HepG2 (cell line): ENCODE measurements around the gene FSHR. TPM values are rescaled to one million over a fixed set of nuclear protein-coding genes. Genes with fewer than 3 reads are reported as not detected.

Experiments
- ATAC-seq: fragments of 200-7000 bp; cut with Tn5 transposase; 3 replicates; pipeline ENCODE4 v1.9.1; 2020; ENCODE audit warnings: mild to moderate bottlenecking, moderate library complexity
- BruUV-seq: library from RNA; stranded (reverse); fragments of 400-500 nt; replicated peaks from 2 replicates; lab custom pipeline; 2021; lab: Mats Ljungman, UMichigan
- CTCF ChIA-PET: fragments of 300-600 bp; formaldehyde crosslinking; extraction: SDS; loops from one replicate; lab custom pipeline; 2021; ENCODE audit warnings: low total read pairs, inconsistent platforms, low intra/inter-chr PET ratio; lab: Yijun Ruan, JAX
- POLR2A ChIA-PET: fragments of 350-600 bp; sonication (Branson Sonifier 250); formaldehyde crosslinking; loops from one replicate; lab custom pipeline; 2020; ENCODE audit warnings: antibody characterized with exemption, inconsistent platforms; lab: Yijun Ruan, JAX
- DNase-seq: peaks from one replicate; pipeline ENCODE4 v3.0.0-alpha.2; 2015; ENCODE audit warnings: low spot score
- FAIRE-seq: peaks from 3 replicates; lab custom pipeline; 2011; peaks lifted over from hg19 to GRCh38; lab: Jason Lieb, UNC
- H2AFZ ChIP-seq: one replicate; pipeline ENCODE4 v1.6.1; 2011; ENCODE audit warnings: low read length, inconsistent platforms
- H3K27ac ChIP-seq: fragments of 300-600 bp; 3 replicates; pipeline ENCODE4 v1.8.0; 2011; ENCODE audit warnings: mixed run types, mild to moderate bottlenecking, mixed read lengths, low read length, inconsistent platforms; ENCODE audit not compliant: insufficient read depth; ENCODE audit errors: extremely low read length
- H3K27me3 ChIP-seq, 2 experiments: fragments of 200-600 bp in 1 of 2; 2 replicates in 1 of 2; 3 replicates in 1 of 2; pipeline versions ENCODE4 v1.6.0 to v1.8.0; 2011; ENCODE audit warnings: low read length in 2 of 2, mild to moderate bottlenecking in 2 of 2, moderate library complexity in 2 of 2, inconsistent platforms in 1 of 2; ENCODE audit not compliant: insufficient read depth in 2 of 2, control insufficient read depth in 1 of 2
- H3K36me3 ChIP-seq, 2 experiments: fragments of 200-600 bp in 1 of 2; replicated peaks in 1 of 2; 2 replicates in 1 of 2; 3 replicates in 1 of 2; pipeline versions ENCODE4 v1.5.1 to v1.8.0; 2011; ENCODE audit warnings: low read length in 2 of 2, inconsistent platforms in 1 of 2; ENCODE audit not compliant: insufficient read depth in 2 of 2, control insufficient read depth in 1 of 2
- H3K4me1 ChIP-seq: 2 replicates; pipeline ENCODE4 v1.5.1; 2012; ENCODE audit warnings: low read length, inconsistent platforms; ENCODE audit not compliant: insufficient read depth
- H3K4me2 ChIP-seq: 2 replicates; pipeline ENCODE4 v1.6.0; 2011; ENCODE audit warnings: low read depth, low read length, inconsistent platforms
- H3K4me3 ChIP-seq, 3 experiments: fragments of 200-600 bp in 1 of 3; sonication (generic), shearing (Covaris generic) in 1 of 3; replicated peaks in 1 of 3; 2 replicates each; pipeline ENCODE4 v1.5.1; 2011 to 2016; ENCODE audit warnings: low read length in 3 of 3, inconsistent platforms in 2 of 3, low read depth in 2 of 3, mild to moderate bottlenecking in 2 of 3, control low read depth in 1 of 3, mixed read lengths in 1 of 3; ENCODE audit not compliant: insufficient read depth in 1 of 3
- H3K79me2 ChIP-seq: one replicate; pipeline ENCODE4 v1.6.1; 2011; ENCODE audit warnings: low read length, inconsistent platforms; ENCODE audit not compliant: insufficient read depth
- H3K9ac ChIP-seq: 2 replicates; pipeline ENCODE4 v1.6.0; 2011; ENCODE audit warnings: mild to moderate bottlenecking, low read depth, low read length, inconsistent platforms; ENCODE audit not compliant: insufficient read depth
- H3K9me3 ChIP-seq: 2 replicates; pipeline ENCODE4 v1.5.1; 2012; ENCODE audit warnings: mild to moderate bottlenecking, low read length
- H4K20me1 ChIP-seq: 2 replicates; pipeline ENCODE4 v1.6.0; 2011; ENCODE audit warnings: inconsistent platforms, mild to moderate bottlenecking, low read length, moderate library complexity; ENCODE audit not compliant: insufficient read depth
- ATF3 ChIP-seq: sonication (generic); formaldehyde crosslinking; IDR thresholded peaks from 2 replicates; pipeline ENCODE4 v1.4.0; 2020; ENCODE audit warnings: missing genetic modification reagents
- KLF6 ChIP-seq: IDR thresholded peaks from 2 replicates; pipeline ENCODE4 v1.8.0; 2016; ENCODE audit warnings: missing biosample characterization, missing genetic modification reagents
- MED8 ChIP-seq: sonication (generic); formaldehyde crosslinking; IDR thresholded peaks from 2 replicates; pipeline ENCODE4 v1.8.1; 2023; ENCODE audit warnings: mild to moderate bottlenecking, missing genetic modification reagents; ENCODE audit not compliant: insufficient replicate concordance
- MYNN ChIP-seq: sonication (generic); formaldehyde crosslinking; IDR thresholded peaks from 2 replicates; pipeline ENCODE4 v1.4.0; 2020; ENCODE audit warnings: mild to moderate bottlenecking, low read depth, missing genetic modification reagents
- REPIN1 ChIP-seq: sonication (generic); formaldehyde crosslinking; IDR thresholded peaks from 2 replicates; pipeline ENCODE4 v1.8.0; 2022; ENCODE audit warnings: missing genetic modification reagents, low read depth, mild to moderate bottlenecking, borderline replicate concordance
- SP5 ChIP-seq: IDR thresholded peaks from 2 replicates; pipeline ENCODE4 v1.6.1; 2016; ENCODE audit warnings: low read depth, borderline replicate concordance
- ZNF232 ChIP-seq: sonication (generic); formaldehyde crosslinking; IDR thresholded peaks from 2 replicates; pipeline ENCODE4 v1.4.0; 2020; ENCODE audit warnings: missing genetic modification reagents, borderline replicate concordance
- ZNF562 ChIP-seq: sonication (generic); formaldehyde crosslinking; IDR thresholded peaks from 2 replicates; pipeline ENCODE4 v1.8.0; 2022; ENCODE audit warnings: missing genetic modification reagents, borderline replicate concordance
- ZNF605 ChIP-seq: sonication (generic); formaldehyde crosslinking; IDR thresholded peaks from 2 replicates; pipeline ENCODE4 v1.8.0; 2022; ENCODE audit warnings: mild to moderate bottlenecking, missing genetic modification reagents
- WGBS: methylation state at CpG from one replicate; pipeline ENCODE4 v1.1.6; 2017; ENCODE audit warnings: low lambda C conversion rate; 5-methylcytosine and 5-hydroxymethylcytosine counted together
- in situ Hi-C: cut with HindIII; loops from 2 replicates; pipeline ENCODE4 v1.10.0; 2017; ENCODE audit warnings: low pct_unique_long_range_greater_than_20kb; ENCODE audit not compliant: extremely low pct_ligation_motif_present
- intact Hi-C: fragments of 100-400 bp; cut with micrococcal nuclease; formaldehyde crosslinking; loops from one replicate; pipeline ENCODE4 v1.10.0; 2022; ENCODE audit not compliant: unreplicated experiment
- polyA plus RNA-seq, 8 experiments: library from polyadenylated mRNA; depleted of rRNA in 3 of 8; stranded (reverse) in 7 of 8; unstranded in 1 of 8; fragments of >200 nt; fragmentation: Illumina TruSeq in 4 of 8; extraction: Trizol in 4 of 8; gene quantifications; 2 replicates each; pipeline versions ENCODE4 v1.2.1 to v1.2.3, GENCODE V29; 2011 to 2016; ENCODE audit warnings: low read depth in 4 of 8, missing spikeins in 1 of 8, mixed read lengths in 1 of 8; ENCODE audit not compliant: insufficient read depth in 1 of 8
- total RNA-seq, 5 experiments: library from RNA; depleted of rRNA; stranded (reverse); fragments of >200 nt; fragmentation: Illumina TruSeq; extraction: Trizol; gene quantifications; 2 replicates each; pipeline ENCODE4 v1.2.3, GENCODE V29; 2016; ENCODE audit warnings: low read depth in 1 of 5
- TF ChIP-seq, protein P1 (sequence below): sonication (generic); formaldehyde crosslinking; IDR thresholded peaks from 2 replicates; pipeline ENCODE4 v1.4.0; 2020; ENCODE audit warnings: low read depth, mild to moderate bottlenecking, missing genetic modification reagents
- TF ChIP-seq, protein P2 (sequence below): fragments of 450-650 bp; IDR thresholded peaks from 2 replicates; pipeline ENCODE4 v1.6.1; 2017

Gene FSHR
- total and polyA plus RNA-seq, 2 of the 13 experiments (the other 11 are each of a cell fraction or from before 2014, with no cell fraction given), result not detected

- Histone ChIP-seq H3K9me3 (no peaks in the 10 kb centered on the region), H3K36me3 (no peaks in the 10 kb centered on the region), H3K27ac (no peak overlapping the region), H3K9ac (no peak overlapping the region), H2AFZ (no peak overlapping the region), H3K27me3 (no peaks in the 10 kb centered on the region; a peak in 1 of 5 replicates), H3K4me3 (no peak overlapping the region), H4K20me1 (no peaks in the 10 kb centered on the region), H3K4me1 (peaks cover 10% of the 10 kb centered on the region), H3K79me2 (no peaks in the 10 kb centered on the region), H3K4me2 (no peak overlapping the region)
- FAIRE-seq, result no peak
- intact Hi-C loops, result no loop called here
- DNase-seq, result no peak
- WGBS, result 54% methylated on average over 4 of the region's 4 CpGs
- no TSS peak for BruUV-seq
- ChIA-PET CTCF (no interaction called here), POLR2A (no interaction called here)
- no peak for TF ChIP-seq REPIN1 (CRISPR knock-in tag)
- TF ChIP-seq ZNF232 (CRISPR knock-in tag), result no peak
- TF ChIP-seq MED8 (CRISPR knock-in tag), result no peak
- TF ChIP-seq, protein P1, sequence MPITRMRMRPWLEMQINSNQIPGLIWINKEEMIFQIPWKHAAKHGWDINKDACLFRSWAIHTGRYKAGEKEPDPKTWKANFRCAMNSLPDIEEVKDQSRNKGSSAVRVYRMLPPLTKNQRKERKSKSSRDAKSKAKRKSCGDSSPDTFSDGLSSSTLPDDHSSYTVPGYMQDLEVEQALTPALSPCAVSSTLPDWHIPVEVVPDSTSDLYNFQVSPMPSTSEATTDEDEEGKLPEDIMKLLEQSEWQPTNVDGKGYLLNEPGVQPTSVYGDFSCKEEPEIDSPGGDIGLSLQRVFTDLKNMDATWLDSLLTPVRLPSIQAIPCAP (CRISPR knock-in tag), result no peak
- TF ChIP-seq ATF3 (CRISPR knock-in tag), result no peak
- no peak for TF ChIP-seq ZNF562
- TF ChIP-seq KLF6, result no peak
- TF ChIP-seq, protein P2, sequence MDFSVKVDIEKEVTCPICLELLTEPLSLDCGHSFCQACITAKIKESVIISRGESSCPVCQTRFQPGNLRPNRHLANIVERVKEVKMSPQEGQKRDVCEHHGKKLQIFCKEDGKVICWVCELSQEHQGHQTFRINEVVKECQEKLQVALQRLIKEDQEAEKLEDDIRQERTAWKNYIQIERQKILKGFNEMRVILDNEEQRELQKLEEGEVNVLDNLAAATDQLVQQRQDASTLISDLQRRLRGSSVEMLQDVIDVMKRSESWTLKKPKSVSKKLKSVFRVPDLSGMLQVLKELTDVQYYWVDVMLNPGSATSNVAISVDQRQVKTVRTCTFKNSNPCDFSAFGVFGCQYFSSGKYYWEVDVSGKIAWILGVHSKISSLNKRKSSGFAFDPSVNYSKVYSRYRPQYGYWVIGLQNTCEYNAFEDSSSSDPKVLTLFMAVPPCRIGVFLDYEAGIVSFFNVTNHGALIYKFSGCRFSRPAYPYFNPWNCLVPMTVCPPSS, result no peak
- TF ChIP-seq ZNF605 (CRISPR knock-in tag), result no peak
- TF ChIP-seq MYNN (CRISPR knock-in tag), result no peak
- no peak for TF ChIP-seq SP5 (CRISPR knock-in tag)
- in situ Hi-C loops, result no loop called here
- ATAC-seq, result no peak
Measured at GRCh38 chr2:48932667-48933066, 221.6 kb downstream of the FSHR start.
